Endothelial cell of umbilical vein (primary cell): ENCODE measurements around the gene DRP2. TPM values are rescaled to one million over a fixed set of nuclear protein-coding genes. Genes with fewer than 3 reads are reported as not detected.
A peak's percentile ranks its signal among the peaks of the same experiment; 100 is the strongest.

Source experiments
- BruUV-seq: library from RNA; stranded (reverse); fragments of 400-500 nt; replicated peaks from 2 replicates; lab custom pipeline; 2021; lab: Mats Ljungman, UMichigan
- CTCF ChIA-PET: fragments of 300-600, 350-600 bp; sonication (Branson Sonifier 250); formaldehyde crosslinking; loops from one replicate; lab custom pipeline; 2021; ENCODE audit warnings: antibody characterized with exemption, inconsistent platforms; lab: Charles Lee
- POLR2A ChIA-PET: fragments of 300-600, 350-600 bp; sonication (Branson Sonifier 250); formaldehyde crosslinking; loops from one replicate; lab custom pipeline; 2021; ENCODE audit warnings: antibody characterized with exemption, inconsistent platforms; lab: Charles Lee
- DNase-seq: peaks from one replicate; pipeline ENCODE4 v3.0.0-alpha.2; 2011; ENCODE audit warnings: low read depth, low spot score
- FAIRE-seq: peaks from 2 replicates; lab custom pipeline; 2011; peaks lifted over from hg19 to GRCh38; lab: Jason Lieb, UNC
- H2AFZ ChIP-seq: 2 replicates; pipeline ENCODE4 v1.6.0; 2012; ENCODE audit warnings: low read depth, low read length, control low read depth, inconsistent platforms
- H3K27ac ChIP-seq: 2 replicates; pipeline ENCODE4 v1.5.1; 2011; ENCODE audit warnings: low read depth, mild to moderate bottlenecking, control low read depth, low read length, moderate library complexity; ENCODE audit not compliant: insufficient read depth
- H3K27me3 ChIP-seq, 2 experiments: 2 replicates each; pipeline versions ENCODE4 v1.6.0 to v1.6.1; 2011; ENCODE audit warnings: low read length in 2 of 2, mixed read lengths in 1 of 2; ENCODE audit not compliant: control insufficient read depth in 2 of 2, insufficient read depth in 2 of 2
- H3K36me3 ChIP-seq, 2 experiments: 2 replicates in 1 of 2; 3 replicates in 1 of 2; pipeline ENCODE4 v1.5.1; 2011; ENCODE audit warnings: low read length in 2 of 2, mild to moderate bottlenecking in 1 of 2, moderate library complexity in 1 of 2; ENCODE audit not compliant: control insufficient read depth in 2 of 2, insufficient read depth in 2 of 2; ENCODE audit errors: extremely low read depth in 1 of 2
- H3K4me1 ChIP-seq: 3 replicates; pipeline ENCODE4 v1.5.1; 2011; ENCODE audit warnings: mild to moderate bottlenecking, low read length; ENCODE audit not compliant: control insufficient read depth, insufficient read depth; ENCODE audit errors: extremely low read depth
- H3K4me2 ChIP-seq: 2 replicates; pipeline ENCODE4 v1.6.1; 2011; ENCODE audit warnings: low read length, control low read depth, mixed read lengths; ENCODE audit not compliant: insufficient read depth
- H3K4me3 ChIP-seq, 3 experiments: fragments of 200-600 bp in 1 of 3; sonication (generic), shearing (Covaris generic) in 1 of 3; replicated peaks in 1 of 3; 2 replicates each; pipeline ENCODE4 v1.5.1; 2011 to 2016; ENCODE audit warnings: control low read depth in 3 of 3, low read length in 3 of 3, mild to moderate bottlenecking in 2 of 3, inconsistent platforms in 1 of 3, low read depth in 1 of 3, moderate library complexity in 1 of 3; ENCODE audit not compliant: insufficient read depth in 1 of 3
- H3K79me2 ChIP-seq: 2 replicates; pipeline ENCODE4 v1.6.0; 2012; ENCODE audit warnings: low read length, inconsistent platforms; ENCODE audit not compliant: control insufficient read depth, insufficient read depth
- H3K9ac ChIP-seq: replicated peaks from 2 replicates; pipeline ENCODE3; 2011; ENCODE audit warnings: low read length, control low read depth; ENCODE audit not compliant: insufficient read depth; ENCODE audit errors: extremely low read depth
- H3K9me1 ChIP-seq: replicated peaks from 3 replicates; pipeline ENCODE4 v1.6.0; 2011; ENCODE audit warnings: mild to moderate bottlenecking, low read length; ENCODE audit not compliant: control insufficient read depth, insufficient read depth; ENCODE audit errors: extremely low read depth
- H3K9me3 ChIP-seq: replicated peaks from 2 replicates; pipeline ENCODE4 v1.5.1; 2012; ENCODE audit warnings: low read length, inconsistent platforms; ENCODE audit not compliant: control insufficient read depth, insufficient read depth
- H4K20me1 ChIP-seq: replicated peaks from 2 replicates; pipeline ENCODE3; 2011; ENCODE audit warnings: mild to moderate bottlenecking, low read length; ENCODE audit not compliant: control insufficient read depth, insufficient read depth; ENCODE audit errors: extremely low read depth
- CTCF ChIP-seq, 2 donors: IDR thresholded peaks; 1 replicate in 1 of 2; 2 replicates in 1 of 2; pipeline ENCODE4 v1.5.1; 2011; ENCODE audit warnings: low read length in 2 of 2, mild to moderate bottlenecking in 2 of 2, moderate library complexity in 2 of 2, control low read depth in 1 of 2, inconsistent platforms in 1 of 2, low read depth in 1 of 2; ENCODE audit not compliant: insufficient read depth in 1 of 2; ENCODE audit errors: extremely low read depth in 1 of 2
- EZH2 ChIP-seq: IDR thresholded peaks from 2 replicates; pipeline ENCODE4 v1.6.1; 2012; ENCODE audit warnings: borderline replicate concordance, low read depth, mild to moderate bottlenecking, moderate library complexity, low read length, inconsistent platforms; ENCODE audit not compliant: severe bottlenecking
- FOS ChIP-seq: IDR thresholded peaks from 2 replicates; pipeline ENCODE4 v1.6.1; 2011; ENCODE audit warnings: mild to moderate bottlenecking, low read length, moderate library complexity, borderline replicate concordance; ENCODE audit not compliant: insufficient read depth
- GATA2 ChIP-seq: IDR thresholded peaks from 2 replicates; pipeline ENCODE4 v1.7.0; 2011; ENCODE audit warnings: low read depth, mild to moderate bottlenecking, moderate library complexity, mixed read lengths, low read length; ENCODE audit not compliant: insufficient read length, insufficient read depth
- JUN ChIP-seq: IDR thresholded peaks from 2 replicates; pipeline ENCODE4 v1.6.1; 2011; ENCODE audit warnings: borderline replicate concordance, low read depth; ENCODE audit not compliant: insufficient read length, insufficient read depth
- MAX ChIP-seq: IDR thresholded peaks from 2 replicates; pipeline ENCODE4 v1.6.1; 2011; ENCODE audit not compliant: insufficient read depth, insufficient read length
- MYC ChIP-seq: IDR thresholded peaks from one replicate; pipeline ENCODE4 v1.6.1; 2011; ENCODE audit warnings: mild to moderate bottlenecking, low read depth, low read length
- POLR2A ChIP-seq: IDR thresholded peaks from 2 replicates; pipeline ENCODE4 v1.6.1; 2012; ENCODE audit warnings: low read depth, mild to moderate bottlenecking, control low read depth, low read length
- POLR2AphosphoS5 ChIP-seq: IDR thresholded peaks from 2 replicates; pipeline ENCODE4 v1.6.1; 2012; ENCODE audit warnings: low read depth, mild to moderate bottlenecking, control low read depth, low read length, moderate library complexity; ENCODE audit not compliant: insufficient read depth
- dilution Hi-C: fragments of 300-500 bp; cut with MboI; formaldehyde crosslinking; loops from one replicate; pipeline ENCODE4 v1.15.0; 2019; ENCODE audit warnings: low sequenced_read_pairs; ENCODE audit not compliant: extremely low pct_ligation_motif_present
- intact Hi-C: fragments of 100-400 bp; cut with micrococcal nuclease; formaldehyde crosslinking; loops from one replicate; pipeline ENCODE4 v1.10.0; 2022
- polyA plus RNA-seq, 4 experiments: library from polyadenylated mRNA; depleted of rRNA in 3 of 4; stranded (reverse) in 3 of 4; unstranded in 1 of 4; fragments of >200 nt; gene quantifications; 2 replicates each; pipeline versions ENCODE4 v1.2.1 to v1.2.3, GENCODE V29; 2011 to 2012; ENCODE audit warnings: missing spikeins in 1 of 4
- total RNA-seq: library from RNA; stranded (reverse); gene quantifications from 2 replicates; pipeline ENCODE4 v1.2.3, GENCODE V29; 2021

Gene DRP2
- total and polyA plus RNA-seq, 2 donors (not counting 3 experiments of a cell fraction or from before 2014, with no cell fraction given) = 0.17 to 0.31 TPM

GRCh38 chrX:101232316-101232715 lies 12.7 kb downstream of the DRP2 start:
- ChIA-PET CTCF (no interaction called here), POLR2A (no interaction called here)
- H3K36me3 ChIP-seq = no peaks in the 10 kb centered on the region
- H3K9me3 ChIP-seq = no peaks in the 10 kb centered on the region
- no peak for TF ChIP-seq POLR2AphosphoS5
- no peak for TF ChIP-seq MYC
- no peak for TF ChIP-seq MAX
- TF ChIP-seq EZH2 = no peak
- no peak for TF ChIP-seq CTCF (IDR thresholded peaks at IDR 0.05; ENCODE audit: extremely low read depth in 1 of 2, insufficient read depth in 1 of 2, low read depth in 1 of 2, low read length in 2 of 2)
- TF ChIP-seq POLR2A = no peak
- no peak for TF ChIP-seq JUN
- no peak for TF ChIP-seq GATA2
- TF ChIP-seq FOS = no peak
- intact Hi-C loops (no loop called here), dilution Hi-C loops (no loop called here)
- H3K4me3 ChIP-seq = no peak overlapping the region
- DNase-seq (no peak), FAIRE-seq (peak; percentile 71)
- H3K79me2 ChIP-seq = no peaks in the 10 kb centered on the region
- peaks cover 6% of the 10 kb centered on the region for H3K4me1 ChIP-seq
- no peak overlapping the region for H3K4me2 ChIP-seq
- no peak overlapping the region for H3K9ac ChIP-seq
- H3K27ac ChIP-seq = no peak overlapping the region
- H3K27me3 ChIP-seq = no peaks in the 10 kb centered on the region
- BruUV-seq = no TSS peak
- H2AFZ ChIP-seq = peak overlapping the region; percentile 49
- no peaks in the 10 kb centered on the region for H4K20me1 ChIP-seq
- no peaks in the 10 kb centered on the region for H3K9me1 ChIP-seq
